SH-SY5Y (cell line): ENCODE results near the gene SART3.

Experiments
- GATA2 ChIP-seq: IDR thresholded peaks from 2 replicates; pipeline ENCODE4 v1.6.1; 2011; ENCODE audit warnings: mild to moderate bottlenecking, low read depth, low read length
- GATA3 ChIP-seq: IDR thresholded peaks from 2 replicates; pipeline ENCODE4 v1.6.1; 2011; ENCODE audit warnings: low read depth, mild to moderate bottlenecking, low read length, moderate library complexity

DNA sequence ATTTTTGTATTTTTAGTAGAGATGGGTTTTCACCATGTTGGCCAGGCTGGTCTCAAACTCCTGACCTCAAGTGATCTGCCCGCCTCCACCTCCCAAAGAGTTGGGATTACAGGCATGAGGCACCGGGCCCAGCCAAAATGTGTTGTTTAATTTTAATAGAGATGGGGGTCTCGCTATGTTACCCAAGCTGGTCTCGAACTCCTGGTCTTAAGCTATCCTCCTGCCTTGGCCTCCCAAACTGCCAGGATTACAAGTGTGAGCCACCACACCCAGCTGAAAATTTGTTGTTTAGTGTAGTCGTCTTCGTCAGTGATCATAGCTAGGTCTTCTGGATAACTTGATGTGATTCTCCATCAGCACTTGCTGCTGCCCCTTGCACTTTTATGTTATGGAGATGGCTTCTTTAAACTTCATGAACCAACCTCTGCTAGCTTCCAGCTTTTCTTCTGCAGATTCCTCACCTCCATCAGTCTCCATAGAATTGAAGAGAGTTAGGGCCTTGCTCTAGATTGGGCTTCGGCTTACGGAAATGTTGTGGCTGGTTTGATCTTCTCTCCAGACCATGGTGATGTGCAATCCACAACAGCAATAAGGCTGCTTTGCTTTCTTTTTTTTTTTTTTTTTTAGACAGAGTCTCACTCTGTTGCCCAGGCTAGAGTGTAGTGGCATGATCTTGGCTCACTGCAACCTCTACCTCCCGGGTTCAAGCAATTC is 14.4 kb upstream of the SART3 start:
- no peak for TF ChIP-seq GATA2
- no peak for TF ChIP-seq GATA3
